ENCODE data around the gene C5AR1. TPM values are rescaled to one million over a fixed set of nuclear protein-coding genes. Genes with fewer than 3 reads are reported as not detected.

The C5AR1 gene
- polyA plus RNA-seq, 1 of the 3 experiments (the other 2 are of a cell fraction) = 1.2 TPM

- Histone ChIP-seq H2AFZ (ENCODE audit: low read depth) (peak within 1 kb of the TSS; percentile 95), H3K79me2 (ENCODE audit: insufficient read depth) (peaks cover 48% of the 10 kb centered on the region), H4K20me1 (ENCODE audit: insufficient read depth) (0 out of 2 replicates have a peak, but pooled peaks cover 5% of the 10 kb centered on the region), H3K9me2 (no peaks in the 10 kb centered on the region), H3K4me1 (ENCODE audit: control insufficient read depth in 1 of 2, insufficient read depth in 2 of 2, low read depth in 1 of 2, low read length in 1 of 2) (peaks cover 8 to 17% of the 10 kb centered on the region in 2 experiments; a peak in 2 of 4 replicates), H3K36me3 (replicated peaks in 1 of 2; ENCODE audit: control insufficient read depth in 1 of 2, insufficient read depth in 2 of 2, low read length in 1 of 2) (peaks cover 12 to 15% of the 10 kb centered on the region in 2 experiments), H3K27me3 (ENCODE audit: insufficient read depth) (no peaks in the 10 kb centered on the region), H3K4me3 (ENCODE audit: low read depth in 2 of 2, low read length in 1 of 2) (peak within 1 kb of the TSS; percentile 75 to 89), H3K4me2 (peak within 1 kb of the TSS; percentile 91), H3K9me3 (no peaks in the 10 kb centered on the region), H3K9ac (peak within 1 kb of the TSS; percentile 77), H3K27ac (ENCODE audit: low read depth in 2 of 2, low read length in 1 of 2) (peak within 1 kb of the TSS; percentile 42 to 54; a peak in 2 of 4 replicates), H3F3A (replicated peaks; ENCODE audit: insufficient read depth) (peaks cover 4% of the 10 kb centered on the region)
- DNase-seq = peak; percentile 100
- POLR2A ChIA-PET = interaction anchor here (0.6 to 1.6 kb wide), 4 partner anchors 14 to 92 kb away, joined by 3 to 5 read pairs (median 3); no protein-coding TSS in a partner anchor
- CTCF ChIA-PET = interaction anchor here (0.6 to 2.7 kb wide), 38 partner anchors 9 to 256 kb away, joined by 3 to 26 read pairs (median 5); partner anchors contain the start of genes C5AR1, C5AR2, INAFM1 and KPTN
- WGBS (ENCODE audit: low lambda C conversion rate) = 6% methylated on average over 46 of the region's 63 CpGs
- TF ChIP-seq EZH2phosphoT487 (IDR thresholded peaks at IDR 0.05; ENCODE audit: borderline replicate concordance, low read depth) = no peak
- peak; percentile 73 for TF ChIP-seq CHD2 (IDR thresholded peaks at IDR 0.05; ENCODE audit: low read length, partially characterized antibody)
- no peak for TF ChIP-seq RXRA (IDR thresholded peaks at IDR 0.05; ENCODE audit: borderline replicate concordance, low read depth)
- no peak for TF ChIP-seq EP300 (IDR thresholded peaks at IDR 0.05; ENCODE audit: borderline replicate concordance in 1 of 2, low read depth in 1 of 2, low read length in 1 of 2)
- TF ChIP-seq SIN3A (IDR thresholded peaks at IDR 0.05; ENCODE audit: borderline replicate concordance, low read depth, low read length) = no peak
- TF ChIP-seq PBX3 (IDR thresholded peaks at IDR 0.05) = no peak
- peak; percentile 71 for TF ChIP-seq GABPA (IDR thresholded peaks at IDR 0.05; ENCODE audit: low read depth)
- no peak; the same call in 1 of the 2 replicates for TF ChIP-seq IRF3 (IDR thresholded peaks at IDR 0.05; ENCODE audit: low read depth, low read length)
- no peak for TF ChIP-seq MEF2A (IDR thresholded peaks at IDR 0.05; ENCODE audit: borderline replicate concordance, low read depth)
- peak; percentile 55; the same call in 1 of the 2 replicates for TF ChIP-seq TAF1 (IDR thresholded peaks at IDR 0.05; ENCODE audit: borderline replicate concordance, low read depth, low read length)
- no peak for TF ChIP-seq FOXM1 (IDR thresholded peaks at IDR 0.05; ENCODE audit: low read depth)
- TF ChIP-seq GATA2 (CRISPR knock-in tag; IDR thresholded peaks at IDR 0.05) = no peak
- TF ChIP-seq CTCF (IDR thresholded peaks at IDR 0.05) = peak; percentile 94
- no peak for TF ChIP-seq TCF12 (IDR thresholded peaks at IDR 0.05)
- TF ChIP-seq ELF1 (IDR thresholded peaks at IDR 0.05) = peak; percentile 71
- no peak for TF ChIP-seq SMC3 (IDR thresholded peaks at IDR 0.05; ENCODE audit: low read depth, low read length)
- TF ChIP-seq RAD21 (IDR thresholded peaks at IDR 0.05; ENCODE audit: low read length) = 0 out of 2 replicates have a peak, but pooled peaks have one; percentile 10
- no peak for TF ChIP-seq TEAD4 (IDR thresholded peaks at IDR 0.05; ENCODE audit: borderline replicate concordance, insufficient read depth)
- TF ChIP-seq POLR2AphosphoS5 (IDR thresholded peaks at IDR 0.05; ENCODE audit: low read depth, low read length) = peak; percentile 94
- TF ChIP-seq FOSL2 (IDR thresholded peaks at IDR 0.05; ENCODE audit: borderline replicate concordance, low read depth) = no peak
- TF ChIP-seq NRF1 (IDR thresholded peaks at IDR 0.05; ENCODE audit: low read depth, low read length) = peak; percentile 98
- peak; percentile 70 for TF ChIP-seq RFX5 (IDR thresholded peaks at IDR 0.05; ENCODE audit: low read length)
- peak; percentile 98 for TF ChIP-seq MAX (IDR thresholded peaks at IDR 0.05; ENCODE audit: low read depth)
- no peak for TF ChIP-seq FOXJ3 (CRISPR knock-in tag; IDR thresholded peaks at IDR 0.05)
- TF ChIP-seq USF2 (IDR thresholded peaks at IDR 0.05; ENCODE audit: borderline replicate concordance, low read depth, low read length) = no peak
- no peak for TF ChIP-seq JUND (IDR thresholded peaks at IDR 0.05)
Measured at GRCh38 chr19:47348819-47349795, 39.4 kb downstream of the C5AR1 start, which contains the start of gene DHX34. Gene DHX34, plus strand, starts transcription at chr19:47349315. Its CDS starts 3,716 bp downstream, at chr19:47353031.

Measured in SK-N-SH (cell line).